Measurements from ENCODE around the gene AGR2.

AGR2 gene

GRCh38 chr7:16810112-16810511, 5.3 kb upstream of the AGR2 start:
- no peaks in the 10 kb centered on the region for H3K27me3 ChIP-seq (ENCODE audit: insufficient read depth, low read length, poor library complexity, severe bottlenecking)
- no peak overlapping the region for H2AFZ ChIP-seq (ENCODE audit: low read length)
- no peaks in the 10 kb centered on the region for H3K9me2 ChIP-seq (replicated peaks; ENCODE audit: low read depth, low read length)
- H3K79me2 ChIP-seq (ENCODE audit: insufficient read depth, low read length): no peaks in the 10 kb centered on the region
- no peaks in the 10 kb centered on the region for H4K20me1 ChIP-seq (ENCODE audit: insufficient read depth, low read length, poor library complexity, severe bottlenecking)
- H3F3A ChIP-seq (ENCODE audit: low read depth): no peaks in the 10 kb centered on the region
- H3K9ac ChIP-seq (ENCODE audit: low read depth, low read length, poor library complexity, severe bottlenecking): no peak overlapping the region
- H3K9me3 ChIP-seq (ENCODE audit: insufficient read depth, low read depth, low read length): no peaks in the 10 kb centered on the region
- no peaks in the 10 kb centered on the region for H3K36me3 ChIP-seq (ENCODE audit: insufficient read depth, low read length)
- no peak overlapping the region for H3K4me3 ChIP-seq (ENCODE audit: low read length, poor library complexity, severe bottlenecking)
- TF ChIP-seq EZH2phosphoT487 (IDR thresholded peaks at IDR 0.05; ENCODE audit: borderline replicate concordance) (no peak), CTCF (conservative IDR thresholded peaks at IDR 0.05; ENCODE audit: low read length) (no peak)
- no peak overlapping the region for H3K4me2 ChIP-seq (ENCODE audit: low read depth, low read length, poor library complexity, severe bottlenecking)
- peaks cover 7% of the 10 kb centered on the region for H3K4me1 ChIP-seq (ENCODE audit: insufficient read depth, low read length, poor library complexity, severe bottlenecking)

- H3K4me1 ChIP-seq (ENCODE audit: insufficient read depth, low read length, poor library complexity, severe bottlenecking): peaks cover 7% of the 10 kb centered on the region
- H3K4me2 ChIP-seq (ENCODE audit: low read depth, low read length, poor library complexity, severe bottlenecking): no peak overlapping the region
- no peaks in the 10 kb centered on the region for H3F3A ChIP-seq (ENCODE audit: low read depth)
Measured at GRCh38 chr7:16805441-16805840, 642 bp upstream of the AGR2 start.

GRCh38 chr7:16803881-16804673, 722 bp downstream of the AGR2 start:
- Histone ChIP-seq H3K79me2 (ENCODE audit: insufficient read depth, low read length) (no peaks in the 10 kb centered on the region), H3K4me1 (ENCODE audit: insufficient read depth, low read length, poor library complexity, severe bottlenecking) (peaks cover 7% of the 10 kb centered on the region), H3K27me3 (ENCODE audit: insufficient read depth, low read length, poor library complexity, severe bottlenecking) (no peaks in the 10 kb centered on the region), H3K4me3 (ENCODE audit: low read length, poor library complexity, severe bottlenecking) (no peak overlapping the region), H3K36me3 (ENCODE audit: insufficient read depth, low read length) (no peaks in the 10 kb centered on the region), H3K9ac (ENCODE audit: low read depth, low read length, poor library complexity, severe bottlenecking) (no peak overlapping the region), H3K9me3 (ENCODE audit: insufficient read depth, low read depth, low read length) (no peaks in the 10 kb centered on the region), H3K4me2 (ENCODE audit: low read depth, low read length, poor library complexity, severe bottlenecking) (no peak overlapping the region), H3F3A (ENCODE audit: low read depth) (no peaks in the 10 kb centered on the region), H4K20me1 (ENCODE audit: insufficient read depth, low read length, poor library complexity, severe bottlenecking) (no peaks in the 10 kb centered on the region), H3K9me2 (replicated peaks; ENCODE audit: low read depth, low read length) (no peaks in the 10 kb centered on the region), H2AFZ (ENCODE audit: low read length) (no peak overlapping the region)
- TF ChIP-seq EZH2phosphoT487 (IDR thresholded peaks at IDR 0.05; ENCODE audit: borderline replicate concordance): no peak
- TF ChIP-seq CTCF (conservative IDR thresholded peaks at IDR 0.05; ENCODE audit: low read length): no peak

More at GRCh38 chr7:16805441-16805840, 642 bp upstream of the AGR2 start:
- peak overlapping the region; percentile 59; the same call in 1 of the 2 replicates for H2AFZ ChIP-seq (ENCODE audit: low read length)
- no peak overlapping the region for H3K9ac ChIP-seq (ENCODE audit: low read depth, low read length, poor library complexity, severe bottlenecking)
- H3K4me3 ChIP-seq (ENCODE audit: low read length, poor library complexity, severe bottlenecking): no peak overlapping the region
- H4K20me1 ChIP-seq (ENCODE audit: insufficient read depth, low read length, poor library complexity, severe bottlenecking): no peaks in the 10 kb centered on the region
- no peaks in the 10 kb centered on the region for H3K27me3 ChIP-seq (ENCODE audit: insufficient read depth, low read length, poor library complexity, severe bottlenecking)
- no peaks in the 10 kb centered on the region for H3K79me2 ChIP-seq (ENCODE audit: insufficient read depth, low read length)
- no peaks in the 10 kb centered on the region for H3K36me3 ChIP-seq (ENCODE audit: insufficient read depth, low read length)
- TF ChIP-seq CTCF (conservative IDR thresholded peaks at IDR 0.05; ENCODE audit: low read length) (no peak), EZH2phosphoT487 (IDR thresholded peaks at IDR 0.05; ENCODE audit: borderline replicate concordance) (no peak)
- H3K9me2 ChIP-seq (replicated peaks; ENCODE audit: low read depth, low read length): no peaks in the 10 kb centered on the region
- H3K9me3 ChIP-seq (ENCODE audit: insufficient read depth, low read depth, low read length): no peaks in the 10 kb centered on the region

Data from Loucy (cell line).